ENCODE measurements around the gene INPP5A.
"Not testable (repeated sequence)": the region's sequence is repeated elsewhere in the genome, so short reads cannot be mapped to it uniquely, and the experiment has no call there.

Gene INPP5A

DNA sequence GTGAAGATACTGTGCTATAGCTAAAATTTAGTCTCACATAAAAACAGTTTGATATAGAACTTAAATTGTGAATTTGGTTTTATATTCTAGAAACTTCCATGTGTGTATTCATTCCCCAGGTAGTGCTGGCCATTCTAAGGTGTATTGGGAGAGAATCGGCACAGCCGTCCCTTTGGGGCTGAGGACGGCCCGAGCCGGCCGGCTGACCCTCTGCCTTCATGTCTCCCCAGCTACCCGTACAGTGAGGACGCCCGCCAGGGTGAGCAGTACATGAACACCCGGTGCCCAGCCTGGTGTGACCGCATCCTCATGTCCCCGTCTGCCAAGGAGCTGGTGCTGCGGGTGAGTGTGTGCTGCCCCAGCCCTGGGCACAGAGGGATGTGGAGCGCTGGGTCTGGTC is 239.9 kb downstream of the INPP5A start:
- no peak for DNase-seq

DNA sequence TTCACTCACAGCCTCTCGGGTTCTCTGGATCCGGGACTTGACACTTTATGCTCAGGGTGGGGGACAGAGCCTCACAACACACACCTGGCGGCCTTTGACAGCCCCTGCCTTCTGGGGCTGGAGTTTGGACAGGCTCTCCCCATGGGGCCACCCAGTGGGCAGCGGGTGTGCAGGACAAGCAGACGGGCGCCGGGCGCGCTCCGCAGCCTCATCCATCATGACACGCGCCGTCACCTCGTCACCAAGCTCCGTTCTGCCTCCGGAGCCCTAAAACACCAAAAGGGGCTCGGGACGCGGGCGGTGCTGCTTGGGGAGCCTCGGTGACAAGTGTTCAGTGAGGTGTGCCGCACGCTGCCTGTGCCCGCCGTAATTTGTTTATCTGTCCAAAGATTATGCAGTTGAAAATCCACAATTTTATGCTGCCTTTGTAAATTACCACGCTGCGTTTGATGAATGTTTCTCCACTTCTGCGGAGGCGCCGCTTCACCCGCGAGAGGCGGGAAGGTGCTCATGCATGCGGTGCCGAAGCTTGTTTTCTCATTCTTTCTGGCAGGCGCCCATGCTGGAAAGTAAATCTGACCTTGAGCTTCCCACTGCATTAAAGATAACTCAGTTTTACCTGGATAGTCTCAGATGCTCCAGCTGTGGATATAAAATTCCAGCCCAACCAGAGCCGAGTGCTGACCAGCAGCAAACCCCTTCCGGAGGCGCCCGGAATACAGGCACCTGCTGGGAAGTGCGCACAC is 242.1 kb downstream of the INPP5A start:
- no peak for DNase-seq

- no peak for DNase-seq
Measured at GRCh38 chr10:132780356-132780755, 242.8 kb downstream of the INPP5A start.

DNA sequence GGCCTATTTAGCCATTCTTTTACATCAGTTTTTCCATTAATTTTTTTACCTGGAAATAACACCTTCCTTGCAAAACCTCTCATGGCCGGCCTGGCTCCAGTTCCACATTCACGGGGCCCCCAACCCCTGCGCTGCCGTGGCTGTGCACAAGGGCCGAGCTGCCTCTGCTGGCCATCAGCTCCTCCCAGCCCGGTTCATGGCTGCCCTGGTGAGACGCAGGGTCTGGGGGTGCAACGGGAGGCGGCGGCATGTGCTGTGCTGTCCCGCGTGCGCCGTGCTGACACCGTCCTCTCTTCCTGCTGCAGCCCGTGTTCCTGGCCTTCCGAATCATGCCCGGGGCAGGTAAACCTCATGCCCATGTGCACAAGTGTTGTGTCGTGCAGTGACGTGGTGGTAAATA is 244.0 kb downstream of the INPP5A start:
- DNase-seq = no peak

GRCh38 chr10:132783165-132783939 is 245.8 kb downstream of the INPP5A start:
- no peak for DNase-seq

DNA sequence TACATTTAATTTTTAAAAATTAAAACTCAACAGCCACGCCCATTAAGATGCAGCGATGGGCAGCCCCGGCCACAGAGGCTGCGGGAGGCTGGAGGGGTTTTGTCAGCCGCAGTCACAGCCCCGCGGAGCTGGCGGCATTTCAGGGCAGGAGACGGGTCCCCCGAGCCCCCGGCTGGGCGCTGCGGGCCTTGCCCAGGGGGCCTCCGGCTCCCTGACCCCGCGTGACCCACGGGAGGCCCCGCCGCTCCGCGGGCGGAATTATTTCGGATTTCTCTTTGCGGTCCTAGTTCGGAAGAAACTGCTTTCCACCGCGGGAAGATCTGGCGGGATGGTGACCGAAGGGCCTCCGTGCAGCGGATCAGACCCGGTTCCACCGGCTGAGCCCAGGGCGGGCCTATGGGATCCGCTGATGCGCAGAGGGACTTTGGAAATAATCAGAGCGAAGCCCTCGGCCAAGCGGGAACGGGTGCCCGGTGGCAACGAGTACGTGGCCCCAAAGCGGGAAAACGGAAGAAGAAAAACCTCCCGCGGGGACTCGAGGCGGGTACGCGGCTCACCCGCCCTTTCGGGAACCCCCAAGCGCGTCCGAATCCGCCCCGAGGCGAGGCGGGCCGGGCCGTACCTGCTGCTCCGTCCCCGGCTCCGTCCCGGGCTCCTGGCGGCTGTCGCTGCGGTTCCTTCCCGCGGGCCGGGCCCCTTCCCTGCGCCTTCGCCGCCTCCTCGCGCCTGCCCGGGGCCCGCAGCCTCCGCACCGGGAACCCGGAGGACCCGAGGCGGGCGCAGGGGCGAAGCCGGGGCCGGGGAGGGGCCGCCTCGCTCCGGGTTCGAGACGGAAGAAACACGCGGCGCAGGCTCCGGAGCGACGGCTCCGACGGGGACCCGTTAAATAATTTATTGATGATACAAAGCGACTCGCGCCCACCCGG is 246.6 kb downstream of the INPP5A start:
- DNase-seq = no peak

- no peak for DNase-seq
Measured at GRCh38 chr10:132784866-132785722, 247.5 kb downstream of the INPP5A start.

GRCh38 chr10:132785723-132786475 is 248.3 kb downstream of the INPP5A start, which contains the start of gene NKX6-2:
Gene NKX6-2, minus strand, starts transcription at chr10:132786147. Its CDS starts 199 bp downstream, at chr10:132785948.
- DNase-seq = no peak

GRCh38 chr10:132786476-132786883 is 248.9 kb downstream of the INPP5A start:
- DNase-seq = no peak

DNA sequence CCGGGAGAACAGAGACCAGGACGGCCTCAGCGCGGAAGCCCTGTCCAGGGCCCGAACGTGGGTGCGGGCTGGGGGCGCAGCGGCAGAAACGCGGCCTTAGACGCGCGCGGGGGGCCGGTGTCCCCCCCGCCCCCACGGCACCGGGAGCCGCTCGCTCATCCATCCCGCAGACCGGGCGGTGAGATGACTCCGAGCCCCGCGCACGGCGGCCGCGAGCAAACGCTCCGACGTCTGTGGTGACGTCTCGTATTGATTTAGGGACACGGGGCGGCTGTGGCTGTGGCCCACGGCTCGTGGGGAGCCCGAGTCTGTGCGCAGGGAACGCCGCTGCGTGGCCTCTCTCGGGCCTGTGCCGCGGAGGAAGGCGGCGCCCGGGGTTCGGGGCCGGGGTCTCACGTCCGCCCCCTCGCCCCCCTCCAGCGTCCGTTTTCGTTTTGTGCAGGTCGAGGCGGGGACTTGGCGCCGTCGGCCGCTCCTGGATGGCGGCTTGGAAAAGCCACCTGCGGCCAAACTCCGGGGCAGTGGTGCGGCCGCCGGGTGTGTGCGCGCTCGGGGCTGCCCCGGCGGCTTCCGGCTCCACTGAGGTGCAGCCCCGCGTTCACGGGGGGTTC is 249.4 kb downstream of the INPP5A start:
- DNase-seq = no peak

DNA sequence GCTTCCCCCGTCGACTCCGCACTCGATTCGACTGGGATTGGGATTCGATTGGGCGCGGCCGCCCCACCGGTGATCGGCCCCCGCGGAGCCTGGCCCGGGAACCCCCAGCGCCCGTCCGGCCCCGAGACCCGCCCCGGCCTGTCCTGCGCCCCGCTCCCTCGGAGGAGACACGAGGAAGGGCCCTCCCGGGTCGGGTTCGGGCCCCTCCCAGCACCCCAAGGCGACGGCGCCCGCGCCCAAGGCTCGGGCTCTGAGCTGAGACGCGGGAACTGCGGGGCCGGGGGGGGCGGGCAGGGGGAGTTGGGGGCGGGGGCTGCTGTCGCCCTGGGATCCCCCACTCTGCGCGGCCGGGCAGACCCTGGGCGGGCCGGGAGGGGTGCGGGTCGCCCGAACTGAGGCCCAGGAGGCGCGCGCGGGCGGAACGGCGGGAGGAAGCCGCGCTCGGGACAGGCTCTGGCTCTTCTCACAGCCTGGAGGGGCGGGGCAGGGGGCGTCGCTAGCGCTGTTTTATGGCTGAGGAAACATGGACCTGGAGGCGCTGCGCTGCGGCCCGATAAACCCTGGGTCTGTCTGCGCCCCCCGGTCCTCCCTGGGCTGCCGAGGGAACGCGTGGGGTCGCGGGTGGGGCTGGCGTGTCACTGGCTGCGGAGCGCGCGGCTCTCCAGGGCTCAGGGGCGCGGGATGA is 250.1 kb downstream of the INPP5A start:
- DNase-seq = no peak

- DNase-seq = no peak
Measured at GRCh38 chr10:132788180-132788830, 250.7 kb downstream of the INPP5A start.

GRCh38 chr10:132788831-132789219 is 251.2 kb downstream of the INPP5A start:
- DNase-seq = no peak

GRCh38 chr10:132789659-132790148 is 252.1 kb downstream of the INPP5A start:
- no peak for DNase-seq

- no peak for DNase-seq
Measured at GRCh38 chr10:132790470-132790869, 252.9 kb downstream of the INPP5A start.

GRCh38 chr10:132790934-132791829 is 253.6 kb downstream of the INPP5A start:
- DNase-seq = no peak

DNA sequence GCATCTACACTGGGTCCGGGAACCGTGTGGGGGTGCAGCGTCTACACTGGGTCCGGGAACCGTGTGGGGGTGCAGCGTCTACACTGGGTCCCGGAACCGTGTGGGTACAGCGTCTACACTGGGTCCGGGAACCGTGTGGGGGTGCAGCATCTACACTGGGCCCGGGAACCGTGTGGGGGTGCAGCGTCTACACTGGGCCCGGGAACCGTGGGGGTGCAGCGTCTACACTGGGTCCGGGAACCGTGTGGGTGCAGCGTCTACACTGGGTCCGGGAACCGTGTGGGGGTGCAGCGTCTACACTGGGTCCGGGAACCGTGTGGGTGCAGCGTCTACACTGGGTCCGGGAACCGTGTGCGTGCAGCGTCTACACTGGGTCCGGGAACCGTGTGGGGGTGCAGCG is 254.5 kb downstream of the INPP5A start:
- DNase-seq = not testable (repeated sequence)

DNA sequence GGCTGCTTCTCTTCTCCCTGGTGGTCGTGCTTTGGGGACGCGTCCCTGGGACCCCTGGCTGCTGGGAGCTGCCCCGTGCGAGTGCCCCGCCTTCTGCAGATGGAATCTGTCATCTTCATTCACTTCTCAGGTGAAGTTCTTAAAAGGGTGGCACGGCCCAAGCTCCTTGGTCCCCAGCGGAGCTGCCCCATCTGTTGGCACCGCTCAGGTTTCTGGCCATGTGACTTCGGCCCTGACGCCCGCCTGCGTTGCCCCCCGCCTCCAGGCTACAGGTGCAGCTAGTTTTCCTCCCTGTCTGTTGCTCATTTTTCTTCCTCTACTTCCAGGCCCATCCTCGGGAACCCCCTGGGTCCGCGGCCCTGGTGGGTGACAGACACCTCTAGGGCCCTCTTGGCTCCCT is 255.2 kb downstream of the INPP5A start:
- no peak for DNase-seq
